Bone marrow (tissue), 2 donors: ENCODE data around the gene FBXW10.
"Not testable (repeated sequence)": the region's sequence is repeated elsewhere in the genome, so short reads cannot be mapped to it uniquely, and the experiment has no call there.

Experiments
- DNase-seq, 2 donors: peaks; one replicate each; lab custom pipeline; 2025; lab: John Stamatoyannopoulos, UW

Gene FBXW10

GRCh38 chr17:18750242-18750641, 6.4 kb downstream of the FBXW10 start:
- not testable (repeated sequence) for DNase-seq

GRCh38 chr17:18753829-18754409, 10.1 kb downstream of the FBXW10 start:
- DNase-seq = not testable (repeated sequence)

GRCh38 chr17:18755969-18756368, 12.1 kb downstream of the FBXW10 start:
- not testable (repeated sequence) for DNase-seq

- DNase-seq = not testable (repeated sequence)
Measured at GRCh38 chr17:18757368-18758044, 13.7 kb downstream of the FBXW10 start.

GRCh38 chr17:18758344-18758743, 14.5 kb downstream of the FBXW10 start:
- not testable (repeated sequence) for DNase-seq

GRCh38 chr17:18760221-18760620, 16.4 kb downstream of the FBXW10 start:
- DNase-seq = not testable (repeated sequence)

- DNase-seq = not testable (repeated sequence)
Measured at GRCh38 chr17:18770572-18770971, 26.7 kb downstream of the FBXW10 start.

GRCh38 chr17:18771066-18771465, 27.2 kb downstream of the FBXW10 start:
- DNase-seq = not testable (repeated sequence)

- DNase-seq = no peak
Measured at GRCh38 chr17:18772471-18772870, 28.6 kb downstream of the FBXW10 start.

GRCh38 chr17:18780991-18781718, 37.3 kb downstream of the FBXW10 start, which contains the start of gene TVP23B:
Gene TVP23B, plus strand, starts transcription at chr17:18781183. Its CDS starts 111 bp downstream, at chr17:18781294.
- peak; percentile 87 to 95 for DNase-seq

- DNase-seq = not testable (repeated sequence)
Measured at GRCh38 chr17:18781805-18782204, 38.0 kb downstream of the FBXW10 start.

- not testable (repeated sequence) for DNase-seq
Measured at GRCh38 chr17:18785933-18786332, 42.1 kb downstream of the FBXW10 start.

GRCh38 chr17:18786890-18787289, 43.0 kb downstream of the FBXW10 start:
- DNase-seq = not testable (repeated sequence)

- DNase-seq = not testable (repeated sequence)
Measured at GRCh38 chr17:18791402-18791801, 47.5 kb downstream of the FBXW10 start.

GRCh38 chr17:18794841-18795240, 51.0 kb downstream of the FBXW10 start:
- DNase-seq = not testable (repeated sequence)

- not testable (repeated sequence) for DNase-seq
Measured at GRCh38 chr17:18796887-18797286, 53.0 kb downstream of the FBXW10 start.

GRCh38 chr17:18803458-18804245, 59.8 kb downstream of the FBXW10 start:
- DNase-seq = not testable (repeated sequence)

- not testable (repeated sequence) for DNase-seq
Measured at GRCh38 chr17:18815924-18816323, 72.1 kb downstream of the FBXW10 start.

- peak in 1 of 2 donors; percentile 48 for DNase-seq
Measured at GRCh38 chr17:18816489-18817371, 72.9 kb downstream of the FBXW10 start.

- peak in 1 of 2 donors; percentile 2 for DNase-seq
Measured at GRCh38 chr17:18821430-18821829, 77.6 kb downstream of the FBXW10 start.

GRCh38 chr17:18827613-18828012, 83.8 kb downstream of the FBXW10 start:
- not testable (repeated sequence) for DNase-seq
